Measurements from ENCODE around the gene FAM181A. TPM values are rescaled to one million over a fixed set of nuclear protein-coding genes. Genes with fewer than 3 reads are reported as not detected.

The FAM181A gene
- total RNA-seq, 1 experiment from 2014 or later: not detected

DNA sequence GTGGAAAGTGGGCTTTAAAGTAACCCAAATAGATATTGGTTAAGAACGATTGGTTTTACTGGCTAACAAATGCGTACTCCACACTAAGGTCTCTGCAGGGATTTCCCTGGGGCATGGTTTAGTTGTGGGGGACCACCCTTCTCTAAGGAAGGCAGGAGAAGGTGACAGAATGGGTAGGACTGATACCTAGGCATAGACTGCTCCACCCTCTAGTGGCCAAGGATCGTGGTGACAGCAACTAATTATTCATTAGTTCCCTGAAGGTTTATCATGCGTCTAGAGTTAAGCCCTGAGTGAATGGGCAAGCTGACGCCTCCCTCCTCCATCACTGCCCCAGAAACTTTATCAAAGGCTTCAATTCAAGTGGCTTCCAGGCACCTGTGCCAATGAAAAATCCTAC is 9.1 kb downstream of the FAM181A start:
- intact Hi-C loops (cut with micrococcal nuclease): loop anchor here (2.0 kb wide), 1 partner anchor 201 kb away; no protein-coding TSS in a partner anchor
- Histone ChIP-seq H3K27ac (ENCODE audit: low read length) (no peak overlapping the region), H3K79me2 (ENCODE audit: low read length) (no peaks in the 10 kb centered on the region), H3K9me2 (replicated peaks; ENCODE audit: low read length) (no peaks in the 10 kb centered on the region), H2AFZ (ENCODE audit: low read length) (no peak overlapping the region), H3K4me2 (ENCODE audit: low read length) (no peak overlapping the region), H3F3A (ENCODE audit: low read length, unreplicated experiment) (no peaks in the 10 kb centered on the region), H3K4me3 (ENCODE audit: low read length) (no peak overlapping the region), H3K4me1 (ENCODE audit: insufficient read depth, low read length) (peaks cover 13% of the 10 kb centered on the region), H4K20me1 (ENCODE audit: low read length) (no peaks in the 10 kb centered on the region), H3K9me3 (ENCODE audit: low read length) (no peaks in the 10 kb centered on the region), H3K27me3 (ENCODE audit: low read length) (no peaks in the 10 kb centered on the region; the same call in 1 of the 2 replicates), H3K9ac (ENCODE audit: low read length) (no peak overlapping the region), H3K36me3 (ENCODE audit: low read depth, low read length) (no peaks in the 10 kb centered on the region)
- ATAC-seq (peak; percentile 46), DNase-seq (peak; percentile 58)
- ChIA-PET POLR2A (ENCODE audit: unreplicated experiment) (no interaction called here), CTCF (no interaction called here)
- BruUV-seq (replicated peaks): no TSS peak
- TF ChIP-seq EZH2 (IDR thresholded peaks at IDR 0.05; ENCODE audit: low read length, unreplicated experiment): no peak
- TF ChIP-seq, protein P1, sequence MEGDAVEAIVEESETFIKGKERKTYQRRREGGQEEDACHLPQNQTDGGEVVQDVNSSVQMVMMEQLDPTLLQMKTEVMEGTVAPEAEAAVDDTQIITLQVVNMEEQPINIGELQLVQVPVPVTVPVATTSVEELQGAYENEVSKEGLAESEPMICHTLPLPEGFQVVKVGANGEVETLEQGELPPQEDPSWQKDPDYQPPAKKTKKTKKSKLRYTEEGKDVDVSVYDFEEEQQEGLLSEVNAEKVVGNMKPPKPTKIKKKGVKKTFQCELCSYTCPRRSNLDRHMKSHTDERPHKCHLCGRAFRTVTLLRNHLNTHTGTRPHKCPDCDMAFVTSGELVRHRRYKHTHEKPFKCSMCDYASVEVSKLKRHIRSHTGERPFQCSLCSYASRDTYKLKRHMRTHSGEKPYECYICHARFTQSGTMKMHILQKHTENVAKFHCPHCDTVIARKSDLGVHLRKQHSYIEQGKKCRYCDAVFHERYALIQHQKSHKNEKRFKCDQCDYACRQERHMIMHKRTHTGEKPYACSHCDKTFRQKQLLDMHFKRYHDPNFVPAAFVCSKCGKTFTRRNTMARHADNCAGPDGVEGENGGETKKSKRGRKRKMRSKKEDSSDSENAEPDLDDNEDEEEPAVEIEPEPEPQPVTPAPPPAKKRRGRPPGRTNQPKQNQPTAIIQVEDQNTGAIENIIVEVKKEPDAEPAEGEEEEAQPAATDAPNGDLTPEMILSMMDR (conservative IDR thresholded peaks at IDR 0.05; ENCODE audit: low read depth, low read length): peak; percentile 68; the same call in 1 of the 2 replicates
- TF ChIP-seq EZH2phosphoT487 (IDR thresholded peaks at IDR 0.05; ENCODE audit: borderline replicate concordance, low read length): no peak

DNA sequence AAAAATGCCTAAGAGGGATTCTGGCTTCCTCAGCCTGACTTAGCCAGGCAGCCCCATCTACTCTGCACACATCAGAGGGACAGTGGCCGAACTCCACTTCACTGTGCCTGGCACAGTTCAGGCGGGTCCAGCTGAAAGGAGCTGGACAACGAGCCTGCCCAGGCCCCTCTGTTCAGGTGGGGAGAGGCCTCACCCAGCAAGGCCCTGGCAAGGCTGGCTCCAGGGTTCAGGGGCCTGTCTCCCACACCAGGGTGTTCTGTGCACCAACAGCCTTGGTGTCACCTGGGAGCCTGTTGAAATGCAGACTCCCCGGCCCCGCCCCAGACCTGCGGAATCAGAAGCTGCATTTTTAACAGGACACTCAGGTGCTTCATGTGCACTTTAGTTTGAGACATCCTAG is 9.8 kb downstream of the FAM181A start:
- no peak for ATAC-seq
- CTCF ChIA-PET: no interaction called here
- Histone ChIP-seq H3K27me3 (ENCODE audit: low read length) (no peaks in the 10 kb centered on the region; the same call in 1 of the 2 replicates), H3K9me2 (replicated peaks; ENCODE audit: low read length) (no peaks in the 10 kb centered on the region), H3F3A (ENCODE audit: low read length, unreplicated experiment) (no peaks in the 10 kb centered on the region), H3K27ac (ENCODE audit: low read length) (no peak overlapping the region), H3K9ac (ENCODE audit: low read length) (no peak overlapping the region), H3K4me2 (ENCODE audit: low read length) (no peak overlapping the region), H3K36me3 (ENCODE audit: low read depth, low read length) (no peaks in the 10 kb centered on the region), H3K4me3 (ENCODE audit: low read length) (no peak overlapping the region), H4K20me1 (ENCODE audit: low read length) (no peaks in the 10 kb centered on the region), H2AFZ (ENCODE audit: low read length) (no peak overlapping the region), H3K4me1 (ENCODE audit: insufficient read depth, low read length) (peaks cover 20% of the 10 kb centered on the region), H3K79me2 (ENCODE audit: low read length) (no peaks in the 10 kb centered on the region), H3K9me3 (ENCODE audit: low read length) (no peaks in the 10 kb centered on the region)
- TF ChIP-seq EZH2phosphoT487 (IDR thresholded peaks at IDR 0.05; ENCODE audit: borderline replicate concordance, low read length): no peak
- TF ChIP-seq, protein P1 (conservative IDR thresholded peaks at IDR 0.05; ENCODE audit: low read depth, low read length): no peak
- no peak for TF ChIP-seq EZH2 (IDR thresholded peaks at IDR 0.05; ENCODE audit: low read length, unreplicated experiment)
- DNase-seq: no peak
- intact Hi-C loops (cut with micrococcal nuclease): loop anchor here (2.0 kb wide), 1 partner anchor 200 kb away; no protein-coding TSS in a partner anchor
- no TSS peak for BruUV-seq (replicated peaks)
- POLR2A ChIA-PET (ENCODE audit: unreplicated experiment): no interaction called here

DNA sequence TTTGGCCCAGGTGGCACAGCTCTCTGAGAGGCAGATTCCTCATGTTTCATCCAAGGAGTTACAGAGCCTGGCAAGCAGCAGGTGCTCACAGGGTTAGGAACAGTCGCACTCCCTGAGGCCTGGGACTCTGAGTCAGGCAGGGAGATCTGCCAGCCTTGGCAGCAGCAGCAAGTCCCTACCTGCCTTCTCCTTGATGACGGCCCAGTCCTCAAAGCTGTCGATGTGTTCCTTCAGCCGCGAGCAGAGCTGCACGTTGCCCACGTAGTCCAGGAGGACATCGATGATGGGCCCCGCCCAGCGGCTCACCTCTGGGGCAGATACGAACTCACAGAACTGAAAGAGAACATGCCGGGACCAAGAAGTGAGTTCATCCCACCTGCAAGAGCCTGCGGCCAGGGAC is 10.4 kb downstream of the FAM181A start:
- Histone ChIP-seq H3K9me2 (replicated peaks; ENCODE audit: low read length) (no peaks in the 10 kb centered on the region), H3K79me2 (ENCODE audit: low read length) (no peaks in the 10 kb centered on the region), H3K4me2 (ENCODE audit: low read length) (no peak overlapping the region), H3K9me3 (ENCODE audit: low read length) (no peaks in the 10 kb centered on the region), H3K27me3 (ENCODE audit: low read length) (no peaks in the 10 kb centered on the region; the same call in 1 of the 2 replicates), H3K4me1 (ENCODE audit: insufficient read depth, low read length) (peaks cover 26% of the 10 kb centered on the region), H3F3A (ENCODE audit: low read length, unreplicated experiment) (no peaks in the 10 kb centered on the region), H3K9ac (ENCODE audit: low read length) (no peak overlapping the region), H2AFZ (ENCODE audit: low read length) (no peak overlapping the region), H3K36me3 (ENCODE audit: low read depth, low read length) (no peaks in the 10 kb centered on the region), H4K20me1 (ENCODE audit: low read length) (no peaks in the 10 kb centered on the region), H3K27ac (ENCODE audit: low read length) (no peak overlapping the region), H3K4me3 (ENCODE audit: low read length) (no peak overlapping the region)
- ATAC-seq (no peak), DNase-seq (peak; percentile 10)
- no peak for TF ChIP-seq EZH2 (IDR thresholded peaks at IDR 0.05; ENCODE audit: low read length, unreplicated experiment)
- no peak for TF ChIP-seq EZH2phosphoT487 (IDR thresholded peaks at IDR 0.05; ENCODE audit: borderline replicate concordance, low read length)
- TF ChIP-seq, protein P1 (conservative IDR thresholded peaks at IDR 0.05; ENCODE audit: low read depth, low read length): no peak
- CTCF ChIA-PET: no interaction called here
- intact Hi-C loops (cut with micrococcal nuclease): loop anchor here (2.0 kb wide), 1 partner anchor 199 kb away; no protein-coding TSS in a partner anchor
- POLR2A ChIA-PET (ENCODE audit: unreplicated experiment): no interaction called here
- no TSS peak for BruUV-seq (replicated peaks)
